ENCODE results near the gene ADAMTS6. TPM values are rescaled to one million over a fixed set of nuclear protein-coding genes. Genes with fewer than 3 reads are reported as not detected.
"Not testable (repeated sequence)": the region's sequence is repeated elsewhere in the genome, so short reads cannot be mapped to it uniquely, and the experiment has no call there.

The ADAMTS6 gene
- total RNA-seq, 4 donors from 2014 or later: 0.34 to 2.8 (median 2.0) TPM

GRCh38 chr5:65185468-65185867, 296.3 kb downstream of the ADAMTS6 start:
- H3K4me1 ChIP-seq: no peaks in the 10 kb centered on the region
- no peaks in the 10 kb centered on the region for H3K27me3 ChIP-seq
- WGBS: 68% methylated on average over 1 of the region's 1 CpG
- no peaks in the 10 kb centered on the region for H3K36me3 ChIP-seq
- no peak for TF ChIP-seq POLR2A (IDR thresholded peaks at IDR 0.05)
- no peak for TF ChIP-seq EP300 (IDR thresholded peaks at IDR 0.05)
- no peak for TF ChIP-seq CTCF (IDR thresholded peaks at IDR 0.05)
- TF ChIP-seq POLR2AphosphoS5 (IDR thresholded peaks at IDR 0.05): no peak
- H3K9me3 ChIP-seq: no peaks in the 10 kb centered on the region
- no peak for DNase-seq (ENCODE audit: low spot score in 2 of 2)
- no peak overlapping the region for H3K4me3 ChIP-seq
- no peak overlapping the region for H3K27ac ChIP-seq

- Histone ChIP-seq H3K4me3 (no peak overlapping the region), H3K4me1 (no peaks in the 10 kb centered on the region), H3K9me3 (no peaks in the 10 kb centered on the region), H3K36me3 (no peaks in the 10 kb centered on the region), H3K27ac (no peak overlapping the region), H3K27me3 (no peaks in the 10 kb centered on the region)
- TF ChIP-seq EP300 (IDR thresholded peaks at IDR 0.05): no peak
- no peak for TF ChIP-seq POLR2A (IDR thresholded peaks at IDR 0.05)
- no peak for TF ChIP-seq CTCF (IDR thresholded peaks at IDR 0.05)
- no peak for TF ChIP-seq POLR2AphosphoS5 (IDR thresholded peaks at IDR 0.05)
- 68% methylated on average over 5 of the region's 5 CpGs for WGBS
- no peak for DNase-seq (ENCODE audit: low spot score in 2 of 2)
These were observed 296.9 kb downstream of the ADAMTS6 start for GRCh38 chr5:65184780-65185179.

- H3K36me3 ChIP-seq; DNase-seq (ENCODE audit: low spot score in 2 of 2); H3K27me3 ChIP-seq; H3K27ac ChIP-seq; H3K9me3 ChIP-seq; H3K4me1 ChIP-seq; H3K4me3 ChIP-seq: not testable (repeated sequence)
- WGBS: 89% methylated on average over 9 of the region's 18 CpGs
These were observed 307.5 kb downstream of the ADAMTS6 start for GRCh38 chr5:65174231-65174630.

- no peak overlapping the region for H3K4me3 ChIP-seq
- H3K27ac ChIP-seq: no peak overlapping the region
- H3K27me3 ChIP-seq: no peaks in the 10 kb centered on the region
- TF ChIP-seq CTCF (IDR thresholded peaks at IDR 0.05) (no peak), EP300 (IDR thresholded peaks at IDR 0.05) (no peak), POLR2A (IDR thresholded peaks at IDR 0.05) (no peak), POLR2AphosphoS5 (IDR thresholded peaks at IDR 0.05) (no peak)
- no peaks in the 10 kb centered on the region for H3K36me3 ChIP-seq
- 82% methylated on average over 5 of the region's 5 CpGs for WGBS
- DNase-seq (ENCODE audit: low spot score in 2 of 2): no peak
- no peaks in the 10 kb centered on the region for H3K4me1 ChIP-seq
- H3K9me3 ChIP-seq: no peaks in the 10 kb centered on the region
These were observed 308.6 kb downstream of the ADAMTS6 start for GRCh38 chr5:65173130-65173525.

GRCh38 chr5:65172486-65173129, 309.1 kb downstream of the ADAMTS6 start:
- 89% methylated on average over 9 of the region's 9 CpGs for WGBS
- Histone ChIP-seq H3K9me3 (no peaks in the 10 kb centered on the region), H3K4me3 (no peak overlapping the region), H3K4me1 (no peaks in the 10 kb centered on the region), H3K36me3 (no peaks in the 10 kb centered on the region), H3K27me3 (no peaks in the 10 kb centered on the region), H3K27ac (no peak overlapping the region)
- no peak for TF ChIP-seq POLR2A (IDR thresholded peaks at IDR 0.05)
- TF ChIP-seq CTCF (IDR thresholded peaks at IDR 0.05): no peak
- TF ChIP-seq POLR2AphosphoS5 (IDR thresholded peaks at IDR 0.05): no peak
- no peak for TF ChIP-seq EP300 (IDR thresholded peaks at IDR 0.05)
- DNase-seq (ENCODE audit: low spot score in 2 of 2): no peak

- WGBS: 88% methylated on average over 4 of the region's 4 CpGs
- H3K27me3 ChIP-seq: no peaks in the 10 kb centered on the region
- no peaks in the 10 kb centered on the region for H3K36me3 ChIP-seq
- TF ChIP-seq CTCF (IDR thresholded peaks at IDR 0.05) (no peak), EP300 (IDR thresholded peaks at IDR 0.05) (no peak), POLR2A (IDR thresholded peaks at IDR 0.05) (no peak), POLR2AphosphoS5 (IDR thresholded peaks at IDR 0.05) (no peak)
- H3K4me3 ChIP-seq: no peak overlapping the region
- no peaks in the 10 kb centered on the region for H3K9me3 ChIP-seq
- no peak overlapping the region for H3K27ac ChIP-seq
- no peaks in the 10 kb centered on the region for H3K4me1 ChIP-seq
- no peak for DNase-seq (ENCODE audit: low spot score in 2 of 2)
These were observed 310.1 kb downstream of the ADAMTS6 start for GRCh38 chr5:65171645-65172044.

All from suprapubic skin (tissue), 4 donors.